ENCODE results near the gene EEF1B2.
"Not testable (repeated sequence)": the region's sequence is repeated elsewhere in the genome, so short reads cannot be mapped to it uniquely, and the experiment has no call there.

EEF1B2 gene

DNA sequence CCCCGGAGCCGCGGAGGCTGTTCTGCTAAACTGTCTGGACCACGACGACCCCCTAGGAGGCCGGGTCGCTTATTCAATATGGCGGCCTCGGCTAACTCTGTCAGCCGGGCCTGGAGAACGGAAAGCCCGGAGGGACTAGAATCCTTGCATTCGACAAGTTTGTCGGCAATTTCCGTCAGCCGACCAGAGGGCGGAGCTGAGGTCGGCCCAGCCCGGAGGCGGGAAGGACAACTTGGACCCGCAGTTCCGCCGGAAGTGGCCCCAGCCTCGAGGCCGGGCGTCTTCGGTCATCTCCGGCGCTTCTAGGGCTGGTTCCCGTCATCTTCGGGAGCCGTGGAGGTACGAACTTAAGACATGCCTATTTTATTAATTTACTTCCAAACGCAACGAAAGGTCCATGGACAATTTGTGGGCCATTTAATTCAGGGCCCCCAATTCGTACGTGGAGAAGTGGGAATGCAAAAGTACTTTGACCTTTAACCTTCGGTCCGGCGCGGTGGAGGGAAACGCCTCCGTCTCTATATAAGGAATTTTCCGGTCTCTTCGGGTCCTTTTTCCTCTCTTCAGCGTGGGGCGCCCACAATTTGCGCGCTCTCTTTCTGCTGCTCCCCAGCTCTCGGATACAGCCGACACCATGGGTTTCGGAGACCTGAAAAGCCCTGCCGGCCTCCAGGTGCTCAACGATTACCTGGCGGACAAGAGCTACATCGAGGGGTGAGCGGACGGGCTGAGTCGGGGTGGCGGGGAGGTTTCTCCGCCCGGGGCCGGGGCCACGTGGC lies at the start of gene EEF1B2, which contains the start of gene NDUFS1:
TSS of gene EEF1B2 (plus strand) at position 550 of the 779 bp plus-strand sequence. CDS start at position 635, 85 bp downstream.
TSS of gene NDUFS1 (minus strand) at position 99 of the 779 bp plus-strand sequence. CDS start 5,766 bp downstream, outside the sequence.
- DNase-seq: peak; percentile 98

DNA sequence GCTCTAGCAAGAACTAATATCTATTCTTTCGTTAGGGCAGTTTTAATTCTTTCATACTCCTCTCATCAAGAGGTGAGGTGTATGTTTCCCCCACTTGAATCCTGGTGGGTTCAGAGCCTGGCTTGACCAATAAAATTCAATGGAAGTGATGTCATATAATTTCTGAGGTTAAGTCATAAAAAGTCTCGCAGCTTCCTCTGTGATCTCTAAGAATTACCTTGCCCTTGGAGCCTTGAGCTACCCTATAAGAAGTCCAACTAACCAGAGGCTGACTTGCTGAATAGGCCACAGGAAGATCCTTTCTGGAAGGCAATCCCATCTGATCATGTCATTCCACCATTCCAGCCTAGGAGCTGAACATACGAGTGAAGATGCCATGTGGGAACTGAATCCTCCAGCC lies 47.6 kb upstream of the EEF1B2 start:
- no peak for DNase-seq

DNA sequence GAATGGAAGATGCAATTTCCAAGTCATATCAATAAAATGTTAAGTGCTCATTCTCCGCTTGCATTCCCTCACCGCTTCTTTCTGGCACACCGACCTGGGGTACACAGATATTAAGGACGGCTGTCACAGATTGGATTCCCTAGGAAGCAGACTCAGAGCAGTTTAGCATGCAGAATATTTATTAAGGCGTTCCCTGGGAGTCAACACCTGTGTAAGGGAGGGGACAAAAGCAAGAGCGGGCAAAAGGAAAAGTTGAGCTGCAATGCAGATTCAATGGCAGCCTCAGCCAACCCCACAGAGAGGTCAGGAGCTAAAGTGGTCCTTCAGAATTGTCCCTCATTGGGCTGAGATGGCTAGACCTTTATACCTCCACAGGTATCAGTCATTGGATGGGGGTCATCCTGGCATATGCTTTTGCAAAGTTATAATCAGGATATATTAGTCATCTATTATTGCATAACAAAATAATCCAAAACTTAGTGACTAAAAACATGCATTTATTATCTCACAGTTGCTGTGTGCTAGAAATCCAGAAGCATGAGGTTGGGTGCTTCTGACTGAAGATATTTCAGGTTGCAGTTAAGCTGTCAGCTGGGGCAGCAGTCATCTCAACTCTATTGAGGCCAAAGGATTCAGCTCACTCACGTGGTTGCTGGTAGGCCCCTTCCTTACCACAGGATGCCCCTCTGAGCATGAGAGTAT lies 46.7 kb upstream of the EEF1B2 start:
- DNase-seq: no peak

GRCh38 chr2:206115026-206115578 lies 44.6 kb upstream of the EEF1B2 start:
- DNase-seq: no peak

DNA sequence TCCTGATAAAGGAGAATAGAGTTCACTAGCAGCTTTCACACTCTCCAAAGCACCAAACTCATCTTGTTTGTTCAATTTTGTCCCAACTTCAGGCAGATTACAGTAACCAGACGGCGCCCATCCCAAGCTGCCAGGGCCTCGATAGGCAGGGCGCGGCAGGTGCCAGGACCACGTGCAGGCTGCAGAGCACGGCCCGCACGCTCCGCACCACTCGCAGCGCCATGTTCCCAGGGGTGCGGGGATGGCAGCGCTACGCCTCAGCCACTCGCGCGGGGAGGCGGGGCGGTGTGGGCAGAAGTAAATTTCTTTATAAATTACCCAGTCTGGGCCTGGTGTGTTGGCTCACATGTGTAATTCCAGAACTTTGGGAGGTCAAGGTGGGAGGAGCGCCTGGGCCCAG lies 43.4 kb upstream of the EEF1B2 start:
- DNase-seq: no peak

GRCh38 chr2:206122569-206122968 lies 37.1 kb upstream of the EEF1B2 start:
- DNase-seq: not testable (repeated sequence)

DNA sequence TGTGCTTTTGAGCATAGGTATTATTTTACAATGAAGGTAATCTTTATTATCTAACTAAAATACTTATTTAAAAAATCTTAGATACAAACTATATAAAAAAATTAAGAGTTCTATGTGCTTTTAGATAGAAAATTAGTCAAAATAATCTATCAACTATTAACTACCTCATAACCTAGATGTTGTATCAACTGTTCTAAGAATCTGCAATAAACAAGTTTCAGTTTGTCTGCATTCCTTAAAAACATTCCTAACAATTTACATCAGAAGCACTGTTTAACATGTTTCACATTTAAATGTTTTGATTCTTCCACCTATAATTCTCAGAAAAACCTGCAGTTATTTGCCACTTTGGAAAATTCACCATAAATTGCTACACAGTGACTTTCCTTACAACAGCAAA lies 33.8 kb upstream of the EEF1B2 start:
- DNase-seq: no peak

DNA sequence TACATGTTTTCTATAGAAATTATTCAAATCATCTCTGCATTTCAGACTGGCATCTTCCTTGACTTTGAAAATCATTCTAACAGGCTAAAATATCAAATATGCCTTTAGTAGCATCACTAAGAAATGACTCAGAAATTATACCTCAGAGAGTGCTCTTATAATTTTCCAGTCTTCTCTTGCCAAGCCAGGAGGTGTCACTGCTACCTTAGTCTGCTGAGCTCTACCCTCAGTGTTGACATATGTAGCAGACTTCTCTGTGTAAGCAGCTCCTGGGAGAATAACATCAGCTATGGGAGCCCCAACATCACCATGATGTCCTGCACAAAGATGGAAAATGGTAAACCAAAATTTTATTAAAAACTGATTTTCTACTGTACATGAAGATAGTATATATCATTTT lies 32.0 kb upstream of the EEF1B2 start:
- DNase-seq: no peak

- DNase-seq: no peak
Measured at GRCh38 chr2:206143451-206143850, 16.2 kb upstream of the EEF1B2 start.

- DNase-seq: no peak
Measured at GRCh38 chr2:206144383-206144782, 15.3 kb upstream of the EEF1B2 start.

DNA sequence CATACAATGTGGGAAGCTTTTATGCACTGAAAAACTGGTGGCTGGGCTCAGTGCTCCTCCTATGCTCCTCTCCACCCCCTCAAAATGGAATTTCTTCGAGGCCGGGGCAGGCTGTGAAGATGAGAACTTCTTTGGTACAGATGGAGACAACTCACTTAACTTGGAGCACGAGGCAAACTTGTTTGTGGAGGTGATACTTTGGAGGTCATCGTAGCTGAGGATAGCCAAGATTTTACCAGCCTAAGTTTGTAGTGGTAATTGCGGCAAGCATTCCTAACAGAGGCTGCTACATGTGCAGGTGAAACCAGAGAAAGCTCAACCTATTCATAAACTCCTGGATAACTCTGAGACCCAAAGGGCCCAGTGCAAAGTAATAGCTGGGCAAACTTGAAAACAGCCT lies 14.0 kb upstream of the EEF1B2 start:
- no peak for DNase-seq

GRCh38 chr2:206149330-206149729 lies 10.4 kb upstream of the EEF1B2 start:
- no peak for DNase-seq

GRCh38 chr2:206150168-206150567 lies 9.5 kb upstream of the EEF1B2 start:
- no peak for DNase-seq

DNA sequence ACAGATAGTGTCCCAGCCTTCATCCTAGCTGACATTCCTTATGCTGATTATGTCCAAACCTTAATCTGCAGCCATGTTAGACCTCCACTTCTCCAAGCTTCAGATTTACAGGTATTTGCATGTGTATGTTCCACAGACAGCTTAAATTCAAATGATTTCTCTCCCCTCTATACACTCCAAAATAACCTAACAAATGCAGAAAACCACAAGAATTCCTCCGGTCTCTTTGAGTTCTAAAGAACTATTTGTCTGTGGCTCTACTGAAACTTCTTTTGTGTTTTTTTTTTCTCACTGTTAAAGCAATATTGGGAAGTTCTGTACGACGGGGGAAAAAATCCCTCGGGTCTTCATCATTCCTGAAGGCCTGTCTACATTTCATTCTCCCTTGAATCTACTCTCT lies 9.1 kb upstream of the EEF1B2 start:
- DNase-seq: no peak

- DNase-seq: peak; percentile 81
Measured at GRCh38 chr2:206154197-206154596, 5.5 kb upstream of the EEF1B2 start.

DNA sequence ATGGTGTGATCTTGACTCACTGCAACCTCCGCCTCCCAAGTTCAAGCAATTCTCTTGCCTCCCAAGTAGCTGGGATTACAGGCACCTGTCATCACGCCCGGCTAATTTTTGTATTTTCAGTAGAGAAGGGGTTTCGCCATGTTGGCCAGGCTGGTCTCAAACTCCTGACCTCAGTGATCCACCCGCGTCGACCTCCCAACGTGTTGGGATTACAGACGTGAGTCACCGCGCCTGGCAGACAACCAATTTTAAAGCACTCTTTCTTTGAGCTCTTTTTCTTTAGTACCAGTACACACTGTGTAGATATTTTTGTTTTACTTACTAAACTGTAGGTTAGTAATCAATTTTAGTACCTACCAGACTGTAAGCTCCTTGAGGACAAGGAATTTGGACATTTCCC lies 2.7 kb upstream of the EEF1B2 start:
- not testable (repeated sequence) for DNase-seq

DNA sequence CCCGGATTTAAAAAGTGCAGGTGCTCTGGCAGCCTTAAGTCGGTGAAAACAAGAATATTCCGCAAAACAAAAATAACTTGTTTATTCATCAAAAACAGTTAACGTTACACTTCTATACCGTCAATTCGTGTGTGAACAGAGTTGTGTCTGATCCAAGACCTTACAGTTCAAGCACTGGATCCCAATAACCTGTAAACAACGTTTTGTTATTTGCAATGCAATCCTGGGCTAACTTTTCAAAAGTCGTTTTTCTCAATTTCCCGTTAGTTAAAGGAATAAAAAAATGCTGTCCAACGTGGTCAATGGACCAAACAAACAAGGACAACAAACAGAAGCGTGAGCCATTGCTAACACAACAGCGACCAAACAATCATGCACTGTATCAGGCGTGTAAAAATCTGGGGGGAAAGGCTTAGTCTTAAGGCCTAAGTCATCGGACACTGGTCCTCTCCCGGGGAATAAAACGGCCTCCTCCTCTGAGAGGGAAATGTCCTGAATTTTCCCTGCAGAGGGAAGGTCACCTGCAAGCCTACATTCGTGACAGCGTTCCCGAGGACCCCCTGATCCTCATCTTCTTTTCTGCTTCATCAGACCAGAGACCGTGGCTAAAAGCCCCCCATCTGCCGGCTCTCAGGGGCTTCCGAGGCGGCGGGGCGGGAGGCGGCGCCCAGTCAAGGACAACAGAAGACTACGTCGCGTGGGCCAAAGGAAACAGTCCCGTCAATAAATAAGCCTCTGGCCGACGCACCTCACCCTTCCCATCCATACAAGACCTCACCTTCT lies 941 bp upstream of the EEF1B2 start:
- no peak for DNase-seq

DNA sequence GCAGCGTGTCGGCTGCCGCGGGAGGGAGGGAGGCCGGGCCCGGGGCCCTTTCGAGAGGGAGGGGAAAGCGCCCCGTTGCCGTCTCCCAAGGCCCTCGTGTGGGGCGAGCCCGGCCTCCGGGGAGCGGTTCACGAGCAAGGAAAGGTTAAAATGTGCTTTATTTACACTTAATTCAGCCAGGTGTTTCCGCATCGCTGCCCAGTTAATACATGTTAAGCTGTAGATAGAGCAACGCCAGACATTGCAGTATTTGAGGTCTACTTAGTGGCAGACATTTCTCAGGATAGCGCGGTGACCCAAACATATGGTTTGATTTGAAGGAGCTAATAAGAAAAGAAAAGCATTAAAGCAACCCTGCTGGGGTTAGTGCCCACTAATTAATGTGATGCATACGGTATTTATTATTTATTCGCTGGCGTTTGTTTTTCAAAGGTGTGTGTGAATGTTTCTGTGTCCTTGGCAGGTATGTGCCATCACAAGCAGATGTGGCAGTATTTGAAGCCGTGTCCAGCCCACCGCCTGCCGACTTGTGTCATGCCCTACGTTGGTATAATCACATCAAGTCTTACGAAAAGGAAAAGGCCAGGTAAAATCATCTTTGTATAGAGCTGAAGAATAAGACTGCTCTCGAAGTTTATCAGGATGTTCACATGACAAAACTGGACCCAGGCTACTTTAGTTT lies 571 bp downstream of the EEF1B2 start:
- DNase-seq: peak; percentile 55

DNA sequence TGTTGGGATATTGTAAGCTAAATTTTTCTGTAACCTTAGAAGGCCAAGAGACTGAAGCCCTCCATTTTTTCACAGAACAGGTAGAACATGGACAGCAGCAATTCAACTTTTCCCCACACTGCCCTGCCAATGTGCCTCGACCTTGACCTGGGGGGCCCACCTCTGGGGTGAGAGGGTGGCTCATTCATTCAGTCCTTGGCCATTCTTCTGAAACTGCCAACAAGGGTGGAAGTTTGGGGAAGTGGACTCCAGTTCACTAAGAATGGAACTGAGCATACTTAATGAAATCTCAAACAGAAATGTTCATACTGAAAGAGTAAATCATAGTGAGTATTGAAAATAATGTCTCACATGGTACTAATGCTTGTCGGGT lies 1.1 kb downstream of the EEF1B2 start:
- DNase-seq: no peak

- DNase-seq: not testable (repeated sequence)
Measured at GRCh38 chr2:206162401-206162800, 2.7 kb downstream of the EEF1B2 start.

- no peak for DNase-seq
Measured at GRCh38 chr2:206163251-206163880, 3.7 kb downstream of the EEF1B2 start.

GRCh38 chr2:206164261-206164862 lies 4.7 kb downstream of the EEF1B2 start:
- no peak for DNase-seq
